Left lung (tissue), 10 donors: ENCODE results near the gene KLHL2. TPM values are rescaled to one million over a fixed set of nuclear protein-coding genes. Genes with fewer than 3 reads are reported as not detected.
A peak's percentile ranks its signal among the peaks of the same experiment; 100 is the strongest.

ENCODE experiments used
- ATAC-seq: fragments of 200-7000 bp; cut with Tn5 transposase; one replicate; pipeline ENCODE4 v1.9.1; 2020; ENCODE audit warnings: moderate library complexity
- DNase-seq, 4 donors: peaks; one replicate each; pipeline ENCODE4 v3.0.0-alpha.2; 2013 to 2020
- H3K27ac ChIP-seq, 2 donors: fragments of 200-600 bp; sonication (generic) in 1 of 2; one replicate each; pipeline versions ENCODE4 v1.5.0 to v1.8.0; 2020 to 2021
- H3K27me3 ChIP-seq, 2 donors: fragments of 200-600 bp; sonication (generic) in 1 of 2; one replicate each; pipeline versions ENCODE4 v1.5.0 to v1.8.0; 2020 to 2021
- H3K36me3 ChIP-seq, 2 donors: fragments of 200-600 bp; sonication (generic) in 1 of 2; one replicate each; pipeline versions ENCODE4 v1.5.0 to v1.8.0; 2020 to 2021
- H3K4me1 ChIP-seq, 2 donors: fragments of 200-600 bp; one replicate each; pipeline ENCODE4 v1.8.0; 2021
- H3K4me3 ChIP-seq, 2 donors: fragments of 200-600 bp; sonication (generic) in 1 of 2; one replicate each; pipeline versions ENCODE4 v1.5.0 to v1.8.0; 2020 to 2021; ENCODE audit warnings: mild to moderate bottlenecking in 1 of 2
- H3K9me3 ChIP-seq, 2 donors: fragments of 200-600 bp; sonication (generic) in 1 of 2; one replicate each; pipeline versions ENCODE4 v1.5.0 to v1.8.0; 2020 to 2021
- intact Hi-C, 2 donors: fragments of 100-400 bp; cut with DNase I; formaldehyde crosslinking; loops; one replicate each; pipeline versions ENCODE4 v1.11.2 to v1.14.2; 2022
- polyA plus RNA-seq, 6 donors: library from polyadenylated mRNA; unstranded; fragments of 120-200 nt; gene quantifications; one replicate each; pipeline ENCODE4 v1.2.1, GENCODE V29; 2013; ENCODE audit not compliant: insufficient read length in 6 of 6
- total RNA-seq, 2 donors: library from RNA; stranded (reverse); fragmentation: NEBNext Ultra II Directional; extraction: Animal tissue kit (Norgen Biotek cat#: 25700); gene quantifications; one replicate each; pipeline ENCODE4 v1.2.1, GENCODE V29; 2021
- TF ChIP-seq, protein P1 (sequence below), 2 donors: fragments of 200-600 bp; sonication (generic) in 1 of 2; IDR thresholded peaks; one replicate each; pipeline versions ENCODE4 v1.5.0 to v1.8.0; 2021; ENCODE audit warnings: antibody characterized with exemption in 2 of 2
- donor health status: DM: no; HTN: yes; CAD: no.
- donor health status: DM: no; HTN: no; CAD: no.

The KLHL2 gene
- total and polyA plus RNA-seq, 8 donors, result 16.2 to 53.4 (median 18.6) TPM

DNA sequence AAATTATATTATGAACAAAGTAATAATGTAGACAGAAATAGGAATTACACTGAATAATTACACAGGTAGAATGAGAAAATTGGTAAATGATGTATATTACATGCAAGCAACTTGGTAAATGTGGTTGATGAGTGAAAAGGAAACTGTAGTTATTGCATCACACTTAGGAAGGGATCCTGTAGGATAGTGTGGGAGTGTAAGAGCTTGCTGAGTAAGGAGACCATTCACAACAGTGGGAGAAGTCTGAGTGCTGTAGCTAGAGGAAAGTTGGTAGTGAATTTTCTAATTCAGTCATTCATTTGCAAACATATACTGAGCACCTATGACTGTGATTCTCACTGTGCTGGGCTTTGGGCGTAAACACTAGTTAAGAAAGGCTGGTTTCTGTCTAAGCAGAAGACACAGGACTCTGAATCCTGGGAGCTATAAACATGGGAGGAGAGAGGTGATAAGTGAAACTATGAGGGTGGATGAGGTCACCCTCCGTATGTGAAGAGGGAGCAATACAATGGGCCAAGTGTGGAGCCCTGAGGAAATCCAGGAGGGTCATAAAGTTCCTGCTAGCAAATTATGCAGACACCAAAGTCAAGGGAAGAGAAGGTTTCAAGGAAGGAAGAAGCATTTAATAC lies 157.2 kb downstream of the KLHL2 start:
- intact Hi-C loops, result no loop called here
- Histone ChIP-seq H3K27ac (no peak overlapping the region), H3K36me3 (no peaks in the 10 kb centered on the region), H3K27me3 (peaks cover 0 to 5% of the 10 kb centered on the region in 2 donors), H3K9me3 (no peaks in the 10 kb centered on the region), H3K4me1 (peaks cover 0 to 11% of the 10 kb centered on the region in 2 donors), H3K4me3 (no peak overlapping the region)
- DNase-seq (no peak), ATAC-seq (peak; percentile 37)
- TF ChIP-seq, protein P1, sequence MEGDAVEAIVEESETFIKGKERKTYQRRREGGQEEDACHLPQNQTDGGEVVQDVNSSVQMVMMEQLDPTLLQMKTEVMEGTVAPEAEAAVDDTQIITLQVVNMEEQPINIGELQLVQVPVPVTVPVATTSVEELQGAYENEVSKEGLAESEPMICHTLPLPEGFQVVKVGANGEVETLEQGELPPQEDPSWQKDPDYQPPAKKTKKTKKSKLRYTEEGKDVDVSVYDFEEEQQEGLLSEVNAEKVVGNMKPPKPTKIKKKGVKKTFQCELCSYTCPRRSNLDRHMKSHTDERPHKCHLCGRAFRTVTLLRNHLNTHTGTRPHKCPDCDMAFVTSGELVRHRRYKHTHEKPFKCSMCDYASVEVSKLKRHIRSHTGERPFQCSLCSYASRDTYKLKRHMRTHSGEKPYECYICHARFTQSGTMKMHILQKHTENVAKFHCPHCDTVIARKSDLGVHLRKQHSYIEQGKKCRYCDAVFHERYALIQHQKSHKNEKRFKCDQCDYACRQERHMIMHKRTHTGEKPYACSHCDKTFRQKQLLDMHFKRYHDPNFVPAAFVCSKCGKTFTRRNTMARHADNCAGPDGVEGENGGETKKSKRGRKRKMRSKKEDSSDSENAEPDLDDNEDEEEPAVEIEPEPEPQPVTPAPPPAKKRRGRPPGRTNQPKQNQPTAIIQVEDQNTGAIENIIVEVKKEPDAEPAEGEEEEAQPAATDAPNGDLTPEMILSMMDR (IDR thresholded peaks at IDR 0.05), result no peak

DNA sequence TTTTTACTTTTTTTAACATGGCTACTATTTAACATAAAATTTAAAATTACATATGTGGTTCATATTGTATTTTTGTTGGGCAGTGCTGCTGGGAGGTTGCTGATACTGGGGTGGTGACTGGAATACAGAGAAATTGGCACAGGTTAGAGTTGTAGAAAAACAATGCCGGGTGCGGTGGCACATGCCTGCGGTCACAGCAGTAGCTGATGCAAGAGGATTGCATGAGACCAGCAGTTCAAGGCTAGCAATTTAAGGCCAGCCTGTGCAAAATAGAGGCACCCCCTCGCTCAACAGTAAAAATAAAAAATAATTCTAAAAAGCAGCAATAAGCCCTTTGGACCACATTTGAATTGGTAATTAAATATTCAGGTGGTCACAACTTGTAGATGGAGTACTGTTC lies 159.7 kb downstream of the KLHL2 start:
- TF ChIP-seq, protein P1 (IDR thresholded peaks at IDR 0.05), result no peak
- no peaks in the 10 kb centered on the region for H3K36me3 ChIP-seq
- H3K27ac ChIP-seq, result no peak overlapping the region
- DNase-seq (no peak), ATAC-seq (no peak)
- no peak overlapping the region for H3K4me3 ChIP-seq
- H3K27me3 ChIP-seq, result peaks cover 0 to 1% of the 10 kb centered on the region in 2 donors
- intact Hi-C loops, result no loop called here
- no peaks in the 10 kb centered on the region for H3K4me1 ChIP-seq
- H3K9me3 ChIP-seq, result no peaks in the 10 kb centered on the region

DNA sequence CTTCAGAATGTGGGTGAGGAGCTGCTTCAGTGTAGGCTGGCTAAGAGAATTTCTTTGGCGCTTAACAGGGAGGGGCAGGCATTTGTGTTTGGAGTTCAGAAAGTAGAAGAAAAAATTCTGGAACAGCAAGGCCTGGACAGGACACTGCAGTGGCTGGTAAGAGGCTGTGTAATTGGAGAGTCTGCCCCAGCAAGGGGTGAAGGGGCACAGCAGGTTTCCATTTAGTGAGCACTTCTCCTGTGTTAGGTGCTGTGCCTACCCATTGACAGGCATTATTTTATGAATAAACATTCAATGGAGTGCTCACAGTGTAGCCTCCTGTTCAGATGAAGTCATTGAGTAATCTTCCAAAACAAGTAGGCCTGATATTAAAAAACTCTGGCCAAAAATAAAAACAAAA lies 160.8 kb downstream of the KLHL2 start:
- intact Hi-C loops, result no loop called here
- no peaks in the 10 kb centered on the region for H3K27me3 ChIP-seq
- no peaks in the 10 kb centered on the region for H3K4me1 ChIP-seq
- DNase-seq, result no peak
- H3K27ac ChIP-seq, result no peak overlapping the region
- H3K4me3 ChIP-seq, result no peak overlapping the region
- no peaks in the 10 kb centered on the region for H3K9me3 ChIP-seq
- ATAC-seq, result no peak
- TF ChIP-seq, protein P1 (IDR thresholded peaks at IDR 0.05), result no peak
- H3K36me3 ChIP-seq, result no peaks in the 10 kb centered on the region

DNA sequence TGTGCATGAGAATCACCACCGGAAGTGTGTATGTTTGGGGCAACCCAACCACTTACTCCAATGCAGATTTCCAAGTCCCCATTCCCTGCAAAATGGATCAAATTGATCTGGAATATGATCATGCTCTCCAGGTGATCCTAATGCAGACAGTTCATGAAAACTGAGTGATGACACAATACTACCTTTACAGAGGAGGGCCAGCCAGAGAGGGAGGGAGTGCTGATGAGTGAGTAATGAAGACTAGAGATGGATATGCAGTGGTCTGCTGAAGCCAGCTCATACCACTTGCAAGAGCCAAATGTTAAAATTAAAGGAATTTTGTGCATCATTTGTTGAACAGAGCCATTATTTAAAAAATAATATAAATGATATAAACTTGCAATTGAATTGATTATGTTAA lies 161.2 kb downstream of the KLHL2 start:
- no peak for ATAC-seq
- TF ChIP-seq, protein P1 (IDR thresholded peaks at IDR 0.05), result no peak

DNA sequence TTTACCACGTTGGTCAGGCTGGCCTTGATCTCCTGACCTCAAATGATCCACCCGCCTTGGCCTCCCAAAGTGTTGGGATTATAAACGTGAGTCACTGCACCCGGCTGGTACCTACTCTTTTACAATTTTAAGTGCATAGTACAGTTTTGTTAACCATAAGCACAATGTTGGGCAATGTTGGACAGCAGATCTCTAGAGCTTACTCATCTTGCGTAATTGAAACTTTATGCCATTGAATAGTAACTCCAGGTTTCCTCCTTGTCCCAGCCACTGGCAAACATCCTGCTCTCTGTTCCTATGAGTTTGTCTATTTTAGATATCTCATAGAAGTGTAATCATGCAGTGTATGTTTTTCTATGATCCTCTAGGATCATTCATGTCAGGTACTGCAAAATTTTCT lies 162.2 kb downstream of the KLHL2 start:
- Histone ChIP-seq H3K4me1 (no peaks in the 10 kb centered on the region), H3K27ac (no peak overlapping the region), H3K36me3 (no peaks in the 10 kb centered on the region), H3K9me3 (no peaks in the 10 kb centered on the region), H3K27me3 (no peaks in the 10 kb centered on the region), H3K4me3 (no peak overlapping the region)
- intact Hi-C loops, result no loop called here
- ATAC-seq, result no peak
- TF ChIP-seq, protein P1 (IDR thresholded peaks at IDR 0.05), result no peak
- no peak for DNase-seq

More for the DNA sequence above, 161.2 kb downstream of the KLHL2 start:
- no peaks in the 10 kb centered on the region for H3K9me3 ChIP-seq
- no peak overlapping the region for H3K4me3 ChIP-seq
- H3K27me3 ChIP-seq, result no peaks in the 10 kb centered on the region
- H3K4me1 ChIP-seq, result no peaks in the 10 kb centered on the region
- DNase-seq, result no peak
- intact Hi-C loops, result no loop called here
- H3K36me3 ChIP-seq, result no peaks in the 10 kb centered on the region
- no peak overlapping the region for H3K27ac ChIP-seq
